Thymus (tissue), 11 donors: ENCODE data around the gene TACC2. TPM values are rescaled to one million over a fixed set of nuclear protein-coding genes. Genes with fewer than 3 reads are reported as not detected.

Experiments
- DNase-seq, 9 donors: peaks; one replicate each; pipeline ENCODE4 v3.0.0-alpha.2; 2013; ENCODE audit warnings: low spot score in 9 of 9, low read depth in 6 of 9, missing footprints in 1 of 9
- H3K27ac ChIP-seq, 2 donors: one replicate each; pipeline ENCODE4 v1.5.1; 2013; ENCODE audit warnings: control low read depth in 1 of 2, low read depth in 1 of 2, low read length in 1 of 2, mild to moderate bottlenecking in 1 of 2, moderate library complexity in 1 of 2
- H3K27me3 ChIP-seq, 2 donors: one replicate each; pipeline ENCODE4 v1.5.1; 2013; ENCODE audit warnings: low read length in 1 of 2; ENCODE audit not compliant: control insufficient read depth in 2 of 2, insufficient read depth in 1 of 2
- H3K36me3 ChIP-seq, 2 donors: one replicate each; pipeline ENCODE4 v1.5.1; 2013; ENCODE audit warnings: low read length in 1 of 2, mild to moderate bottlenecking in 1 of 2, moderate library complexity in 1 of 2; ENCODE audit not compliant: control insufficient read depth in 2 of 2, insufficient read depth in 2 of 2
- H3K4me1 ChIP-seq, 2 donors: one replicate each; pipeline ENCODE4 v1.5.1; 2013; ENCODE audit warnings: low read length in 2 of 2; ENCODE audit not compliant: control insufficient read depth in 2 of 2, insufficient read depth in 2 of 2
- H3K4me3 ChIP-seq, 2 donors: one replicate each; pipeline ENCODE4 v1.5.1; 2013; ENCODE audit warnings: low read length in 2 of 2, control low read depth in 1 of 2, mild to moderate bottlenecking in 1 of 2
- H3K9me3 ChIP-seq, 2 donors: one replicate each; pipeline ENCODE4 v1.5.1; 2013; ENCODE audit warnings: low read length in 1 of 2, mild to moderate bottlenecking in 1 of 2; ENCODE audit not compliant: control insufficient read depth in 2 of 2, insufficient read depth in 1 of 2
- WGBS: extraction: QIAGEN DNeasy Blood & Tissue Kit; methylation state at CpG from one replicate; pipeline ENCODE4 v1.1.7; 2013; 5-methylcytosine and 5-hydroxymethylcytosine counted together
- polyA plus RNA-seq: library from polyadenylated mRNA; stranded (reverse); fragments of 200-250 nt; gene quantifications from one replicate; pipeline ENCODE4 v1.2.3, GENCODE V29; 2013
- total RNA-seq: library from RNA; stranded (reverse); fragments of 120-200 nt; gene quantifications from one replicate; pipeline ENCODE4 v1.2.4, GENCODE V29; 2013
- donor health status: healthy.

The TACC2 gene
- total and polyA plus RNA-seq, 2 donors = 4.6 to 57.3 TPM

GRCh38 chr10:122276611-122277208 lies 287.7 kb downstream of the TACC2 start:
- Histone ChIP-seq H3K27me3 (no peaks in the 10 kb centered on the region), H3K4me1 (no peaks in the 10 kb centered on the region), H3K36me3 (no peaks in the 10 kb centered on the region), H3K9me3 (no peaks in the 10 kb centered on the region), H3K27ac (no peak overlapping the region), H3K4me3 (no peak overlapping the region)
- WGBS = 98% methylated on average over 6 of the region's 6 CpGs
- no peak for DNase-seq

GRCh38 chr10:122277526-122278136 lies 288.7 kb downstream of the TACC2 start:
- Histone ChIP-seq H3K4me1 (no peaks in the 10 kb centered on the region), H3K27ac (no peak overlapping the region), H3K9me3 (no peaks in the 10 kb centered on the region), H3K27me3 (no peaks in the 10 kb centered on the region), H3K4me3 (no peak overlapping the region), H3K36me3 (no peaks in the 10 kb centered on the region)
- 87% methylated on average over 10 of the region's 10 CpGs for WGBS
- DNase-seq = no peak

GRCh38 chr10:122279725-122280141 lies 290.8 kb downstream of the TACC2 start:
- WGBS = 30% methylated on average over 9 of the region's 9 CpGs
- Histone ChIP-seq H3K4me1 (no peaks in the 10 kb centered on the region), H3K27me3 (no peaks in the 10 kb centered on the region), H3K36me3 (no peaks in the 10 kb centered on the region), H3K4me3 (no peak overlapping the region), H3K27ac (no peak overlapping the region), H3K9me3 (no peaks in the 10 kb centered on the region)
- DNase-seq = no peak

- H3K4me3 ChIP-seq = no peak overlapping the region
- WGBS = 74% methylated on average over 7 of the region's 7 CpGs
- no peaks in the 10 kb centered on the region for H3K4me1 ChIP-seq
- no peak overlapping the region for H3K27ac ChIP-seq
- H3K27me3 ChIP-seq = no peaks in the 10 kb centered on the region
- no peaks in the 10 kb centered on the region for H3K9me3 ChIP-seq
- H3K36me3 ChIP-seq = no peaks in the 10 kb centered on the region
- no peak for DNase-seq
Measured at GRCh38 chr10:122280156-122280555, 291.2 kb downstream of the TACC2 start.

- H3K4me1 ChIP-seq = no peaks in the 10 kb centered on the region
- H3K4me3 ChIP-seq = no peak overlapping the region
- H3K9me3 ChIP-seq = no peaks in the 10 kb centered on the region
- H3K27ac ChIP-seq = no peak overlapping the region
- WGBS = 94% methylated on average over 7 of the region's 7 CpGs
- H3K36me3 ChIP-seq = no peaks in the 10 kb centered on the region
- DNase-seq = no peak
- no peaks in the 10 kb centered on the region for H3K27me3 ChIP-seq
Measured at GRCh38 chr10:122281018-122281626, 292.2 kb downstream of the TACC2 start.

- H3K27ac ChIP-seq = no peak overlapping the region
- no peak for DNase-seq
- H3K4me1 ChIP-seq = no peaks in the 10 kb centered on the region
- H3K27me3 ChIP-seq = no peaks in the 10 kb centered on the region
- no peaks in the 10 kb centered on the region for H3K36me3 ChIP-seq
- no peak overlapping the region for H3K4me3 ChIP-seq
- no peaks in the 10 kb centered on the region for H3K9me3 ChIP-seq
- 86% methylated on average over 8 of the region's 8 CpGs for WGBS
Measured at GRCh38 chr10:122281751-122282150, 292.8 kb downstream of the TACC2 start.

- H3K36me3 ChIP-seq = no peaks in the 10 kb centered on the region
- H3K27ac ChIP-seq = no peak overlapping the region
- no peaks in the 10 kb centered on the region for H3K27me3 ChIP-seq
- no peak for DNase-seq
- H3K9me3 ChIP-seq = no peaks in the 10 kb centered on the region
- H3K4me3 ChIP-seq = no peak overlapping the region
- H3K4me1 ChIP-seq = no peaks in the 10 kb centered on the region
- 92% methylated on average over 9 of the region's 9 CpGs for WGBS
Measured at GRCh38 chr10:122282253-122282671, 293.3 kb downstream of the TACC2 start.

- no peaks in the 10 kb centered on the region for H3K27me3 ChIP-seq
- H3K4me3 ChIP-seq = no peak overlapping the region
- no peak overlapping the region for H3K27ac ChIP-seq
- no peaks in the 10 kb centered on the region for H3K9me3 ChIP-seq
- no peaks in the 10 kb centered on the region for H3K4me1 ChIP-seq
- no peaks in the 10 kb centered on the region for H3K36me3 ChIP-seq
- WGBS = 69% methylated on average over 7 of the region's 7 CpGs
- no peak for DNase-seq
Measured at GRCh38 chr10:122282909-122283308, 293.9 kb downstream of the TACC2 start.

GRCh38 chr10:122285506-122286444 lies 296.8 kb downstream of the TACC2 start:
- H3K9me3 ChIP-seq = no peaks in the 10 kb centered on the region
- no peak for DNase-seq

More at GRCh38 chr10:122285506-122286444, 296.8 kb downstream of the TACC2 start:
- 87% methylated on average over 17 of the region's 17 CpGs for WGBS
- Histone ChIP-seq H3K4me3 (no peak overlapping the region), H3K36me3 (no peaks in the 10 kb centered on the region), H3K27me3 (no peaks in the 10 kb centered on the region), H3K27ac (no peak overlapping the region), H3K4me1 (no peaks in the 10 kb centered on the region)
